ENCODE results near the gene ARHGEF2.

The ARHGEF2 gene

DNA sequence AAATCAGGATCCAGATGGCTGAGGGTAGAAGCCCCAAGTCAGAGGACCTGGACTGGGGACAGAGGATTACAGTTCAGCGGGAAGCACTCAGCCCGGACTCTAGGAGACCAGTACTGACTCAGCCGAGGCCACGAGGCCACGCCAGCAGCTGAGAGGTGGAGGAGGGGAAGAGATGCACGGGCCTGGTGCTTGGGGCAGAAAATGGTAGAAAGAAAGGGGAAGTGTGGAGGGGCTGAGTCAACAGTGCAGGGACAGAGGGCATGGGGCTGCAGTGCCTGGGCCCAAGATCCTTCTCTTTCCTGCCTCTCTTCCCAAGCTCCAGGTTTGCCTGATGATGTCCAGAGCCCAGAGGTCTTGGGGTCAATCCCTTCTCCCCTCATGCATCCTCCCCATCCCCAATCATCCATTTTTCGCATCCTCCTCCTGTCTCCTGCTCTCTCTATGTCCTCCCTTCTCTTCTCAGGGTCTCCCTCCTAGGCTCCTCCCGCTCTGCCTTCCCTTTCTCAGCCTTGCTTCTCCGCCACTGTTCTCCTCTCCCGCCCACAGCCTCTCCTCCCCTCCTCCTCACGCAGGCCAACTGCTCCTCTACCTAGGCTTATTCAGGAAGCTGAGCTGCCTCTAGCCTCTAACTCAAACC is 7.7 kb downstream of the ARHGEF2 start:
- DNase-seq = no peak

DNA sequence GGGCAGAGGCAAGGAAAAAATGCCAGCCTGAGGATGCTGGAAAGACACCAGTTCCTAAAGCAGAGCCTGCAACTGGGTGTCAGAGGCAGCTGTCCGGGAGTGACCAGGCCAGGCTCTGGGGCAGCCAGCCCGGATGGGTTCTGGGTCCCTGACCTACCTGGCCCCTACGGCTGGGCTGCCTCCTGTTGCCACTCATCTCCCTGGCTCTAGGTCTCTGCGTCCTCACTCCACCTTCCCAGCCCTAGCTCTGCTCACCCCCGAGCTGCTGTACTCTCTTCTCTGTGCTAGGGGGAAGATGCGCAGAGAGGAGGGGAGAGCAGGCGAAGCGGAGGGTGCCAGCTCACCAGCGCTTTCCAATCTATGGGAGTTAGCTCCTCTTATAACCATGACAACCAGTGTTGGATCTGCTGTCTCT is 9.0 kb downstream of the ARHGEF2 start:
- DNase-seq = no peak

DNA sequence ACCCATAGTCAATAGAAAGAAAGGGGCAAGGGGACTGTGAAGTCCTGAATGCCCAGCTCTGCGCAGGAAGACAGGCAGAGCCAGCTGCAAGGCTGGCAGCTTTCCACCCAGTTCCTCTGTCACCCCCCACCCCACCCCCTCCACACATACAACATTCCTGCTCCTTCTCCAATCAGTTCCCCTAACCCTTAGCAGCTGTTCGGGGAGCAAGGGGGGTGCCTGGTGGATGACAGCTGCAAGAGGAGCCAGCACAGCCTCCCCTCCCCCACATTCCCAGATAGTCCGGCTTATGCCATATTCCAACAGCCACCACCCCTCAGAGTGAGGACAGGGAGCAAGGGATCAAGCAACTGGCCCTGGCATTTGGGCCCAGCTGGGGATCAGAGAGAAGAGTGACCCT is 9.7 kb downstream of the ARHGEF2 start:
- DNase-seq = no peak

DNA sequence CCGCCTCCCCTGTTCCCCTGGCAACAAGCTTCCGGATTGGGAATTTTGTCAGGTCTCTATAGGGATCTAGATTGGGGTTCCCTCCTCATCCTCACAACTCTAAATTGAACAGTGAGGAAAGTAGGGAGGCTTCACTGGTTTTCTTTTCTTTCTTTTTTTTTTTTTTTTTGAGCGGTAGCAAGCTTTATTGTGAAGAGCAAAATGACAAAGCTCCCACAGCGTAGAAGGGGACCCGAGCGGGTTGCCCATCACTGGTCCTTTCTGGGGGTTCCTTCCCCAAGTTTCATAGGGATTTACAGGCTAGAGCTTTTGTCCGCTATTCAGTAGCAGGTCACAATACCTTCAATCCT is 10.3 kb downstream of the ARHGEF2 start:
- no peak for DNase-seq

DNA sequence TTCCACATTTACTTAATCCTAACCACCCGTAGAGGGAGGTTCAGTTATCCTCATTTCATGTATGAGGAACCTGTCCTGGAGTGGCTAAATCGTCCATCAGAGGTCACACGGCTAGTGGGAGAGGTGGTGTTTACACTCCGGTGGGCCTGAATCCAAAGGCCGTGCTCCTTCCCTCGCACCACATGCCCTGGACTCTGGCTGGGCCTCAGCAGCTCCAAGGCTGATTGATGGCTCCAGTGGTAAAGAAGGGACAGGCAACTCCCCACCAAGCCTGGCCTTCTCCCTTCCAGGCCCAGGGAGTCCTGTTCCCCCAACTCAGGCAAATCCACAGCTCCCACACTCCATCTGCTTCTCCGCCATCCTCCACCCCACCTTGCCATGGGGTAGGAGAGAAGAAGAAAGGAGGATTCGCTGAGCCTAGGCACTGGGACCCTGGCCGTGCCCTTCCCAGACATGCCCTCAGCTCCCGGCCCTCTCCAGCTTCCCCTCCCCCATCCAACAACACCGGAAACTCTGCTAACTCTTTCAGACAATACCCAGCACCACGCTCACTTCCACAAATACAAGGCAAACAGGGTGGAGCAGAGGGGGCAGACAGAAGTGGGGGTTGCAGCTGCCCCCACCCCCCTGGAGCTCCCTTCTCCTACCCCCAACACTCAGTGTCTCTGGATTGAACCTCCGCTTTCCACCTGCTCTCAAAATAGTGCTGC is 10.9 kb downstream of the ARHGEF2 start:
- DNase-seq = no peak

DNA sequence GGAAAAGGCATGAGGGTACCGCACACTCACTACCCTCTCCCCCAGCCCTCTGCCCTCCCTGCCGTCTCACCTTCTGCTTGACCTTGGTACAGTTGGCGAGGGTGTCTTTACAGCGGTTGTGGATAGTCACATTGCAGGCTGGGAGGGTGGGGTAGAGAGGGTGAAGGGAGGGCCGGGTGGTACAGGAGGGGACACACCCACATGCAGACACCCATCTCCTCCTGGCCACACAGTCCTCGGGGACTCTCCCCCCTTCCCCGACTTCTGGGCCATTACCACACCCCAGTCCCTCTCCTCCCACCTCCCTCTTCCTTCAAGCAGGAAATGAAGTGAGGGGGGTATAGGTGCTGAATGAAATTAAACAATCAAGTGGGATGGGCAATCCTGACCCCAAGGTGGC is 11.6 kb downstream of the ARHGEF2 start:
- DNase-seq = no peak

DNA sequence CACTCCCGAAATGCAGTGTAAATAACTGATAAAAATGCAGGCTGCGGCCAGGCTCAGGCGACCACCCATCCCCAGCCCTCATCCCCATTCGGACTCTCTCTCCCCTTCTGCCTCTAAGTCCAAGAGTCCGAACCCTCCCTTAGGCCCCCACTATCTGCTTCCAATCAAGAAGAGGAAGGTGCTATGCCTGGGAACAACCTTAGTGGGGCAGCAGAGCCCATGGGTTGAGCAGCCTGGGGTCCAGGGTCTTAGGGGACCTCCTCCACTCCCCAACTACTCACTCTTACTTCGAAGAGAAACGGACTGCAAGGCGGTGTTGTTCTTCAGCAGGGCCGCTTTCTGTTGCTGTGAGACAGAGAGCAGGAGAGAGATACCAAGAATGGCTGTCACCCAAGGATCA is 12.2 kb downstream of the ARHGEF2 start:
- DNase-seq = no peak

DNA sequence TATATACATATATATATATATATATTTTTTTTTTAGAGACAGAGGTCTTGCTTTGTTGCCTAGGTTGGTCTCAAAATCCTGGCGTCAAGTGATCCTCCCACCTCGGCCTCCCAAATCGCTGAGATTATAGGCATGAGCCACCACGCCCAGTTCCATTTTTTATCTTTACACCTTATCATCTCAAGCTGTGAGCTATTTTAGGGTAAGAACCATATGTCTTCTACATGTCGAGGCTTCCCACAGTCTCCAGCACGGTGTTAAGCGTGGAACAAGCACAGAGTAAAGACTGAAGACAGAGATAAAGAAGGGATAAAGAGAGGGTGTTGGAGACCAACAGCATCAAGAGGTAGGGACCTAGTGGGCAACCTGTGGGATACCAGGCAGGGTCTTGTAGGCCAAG is 14.2 kb downstream of the ARHGEF2 start:
- no peak for DNase-seq

DNA sequence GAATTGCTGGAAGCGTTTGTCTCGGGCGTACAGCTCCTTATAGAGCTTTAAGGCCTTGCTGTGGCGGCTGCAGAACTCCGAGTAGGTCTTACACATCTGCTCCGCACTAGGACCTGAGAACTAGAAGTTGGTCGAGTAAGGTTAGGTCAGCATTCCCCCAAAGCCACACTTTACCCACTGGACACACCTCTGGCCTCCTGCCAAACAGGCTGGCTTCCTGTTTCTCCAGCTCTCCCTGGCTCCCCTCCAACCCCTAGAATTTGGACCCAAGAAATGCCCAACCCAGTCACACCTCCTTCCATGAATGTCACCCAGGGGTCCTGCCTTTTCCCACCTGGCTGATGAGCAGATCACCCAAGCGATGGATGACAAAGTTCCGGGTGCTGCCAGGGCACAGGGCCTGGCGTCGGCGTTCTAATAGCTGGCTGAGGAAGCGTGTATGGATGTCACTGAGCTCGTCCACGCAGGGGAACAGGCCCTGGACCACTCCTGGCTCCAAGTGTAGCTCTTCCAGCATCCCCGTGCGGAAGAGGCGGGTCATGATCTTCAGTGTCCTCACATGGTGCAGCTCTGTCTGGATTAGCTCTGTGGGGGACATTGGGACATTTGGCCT is 15.6 kb downstream of the ARHGEF2 start:
- DNase-seq = no peak

DNA sequence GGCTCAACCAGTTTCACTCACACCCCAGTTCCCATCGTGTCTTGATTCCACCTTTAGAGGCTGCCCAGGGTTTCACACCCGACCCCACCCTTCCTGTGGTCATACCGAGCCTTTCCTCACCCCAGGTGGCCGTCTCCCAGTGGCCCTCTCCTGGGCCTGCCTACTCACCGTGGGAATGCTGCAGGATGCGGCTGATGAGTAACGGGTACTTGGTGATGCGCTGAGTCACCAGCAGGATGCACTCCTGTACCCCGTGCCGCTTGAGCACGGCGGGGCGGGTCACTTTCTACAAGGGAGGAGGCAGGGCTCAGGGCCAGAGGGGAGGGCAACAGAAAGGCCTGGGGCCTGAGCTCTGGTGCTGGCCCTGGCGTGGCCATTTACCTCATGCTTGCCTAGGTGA is 16.4 kb downstream of the ARHGEF2 start:
- peak; percentile 89 for DNase-seq

DNA sequence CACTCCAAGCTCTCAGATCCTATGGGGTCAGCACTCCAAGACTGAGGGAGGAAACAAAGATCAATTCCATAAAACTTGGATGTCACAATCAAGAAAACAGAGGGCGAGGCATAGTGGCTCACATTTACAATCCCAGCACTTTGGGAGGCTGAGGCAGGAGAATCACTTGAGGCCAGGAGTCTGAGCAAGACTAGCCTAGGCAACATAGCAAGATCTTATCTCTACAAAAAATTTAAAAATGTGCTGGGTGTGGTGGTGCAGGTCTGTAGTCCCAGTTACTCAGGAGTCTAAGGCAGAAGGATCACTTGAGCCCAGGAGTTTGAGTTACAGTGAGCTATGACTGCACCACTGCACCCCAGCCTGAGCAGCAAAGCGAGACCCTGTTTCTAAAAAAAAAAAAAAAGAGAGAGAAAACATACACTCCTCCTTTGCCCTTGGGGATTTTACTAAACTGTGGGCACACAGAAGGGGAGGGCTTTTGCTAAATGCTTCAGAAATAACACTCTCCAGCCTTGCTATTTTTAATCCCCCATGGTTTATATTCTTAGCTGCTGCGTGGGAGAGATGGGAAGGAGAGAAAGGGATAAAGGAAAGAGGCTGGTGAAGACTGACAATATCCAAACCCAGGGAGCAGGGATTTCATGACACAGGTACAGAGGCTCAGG is 18.1 kb downstream of the ARHGEF2 start:
- DNase-seq = no peak

DNA sequence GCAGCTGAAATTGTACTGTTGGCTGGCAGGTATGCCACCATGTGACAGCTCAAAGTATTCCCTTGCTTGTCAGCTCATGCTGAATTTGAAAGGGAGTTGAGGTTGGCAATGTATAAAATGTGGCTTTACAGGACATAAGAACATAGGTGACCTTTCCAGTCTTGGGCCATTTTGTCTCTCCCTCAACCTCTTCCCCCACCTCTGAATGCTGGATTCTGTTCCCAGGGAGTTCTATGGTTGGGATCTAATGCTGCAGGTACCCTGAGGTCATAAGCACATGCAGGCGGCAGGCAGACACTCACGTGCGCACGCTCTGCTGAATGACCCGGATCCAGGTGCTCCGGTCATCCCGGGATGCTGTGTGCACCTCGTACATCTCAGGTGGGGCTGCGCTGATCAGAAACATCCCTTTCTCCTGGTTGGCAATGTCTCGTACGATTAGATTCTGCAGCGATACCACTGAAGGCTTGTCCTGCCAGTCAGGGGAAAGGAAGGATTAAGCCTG is 20.9 kb downstream of the ARHGEF2 start:
- no peak for DNase-seq

DNA sequence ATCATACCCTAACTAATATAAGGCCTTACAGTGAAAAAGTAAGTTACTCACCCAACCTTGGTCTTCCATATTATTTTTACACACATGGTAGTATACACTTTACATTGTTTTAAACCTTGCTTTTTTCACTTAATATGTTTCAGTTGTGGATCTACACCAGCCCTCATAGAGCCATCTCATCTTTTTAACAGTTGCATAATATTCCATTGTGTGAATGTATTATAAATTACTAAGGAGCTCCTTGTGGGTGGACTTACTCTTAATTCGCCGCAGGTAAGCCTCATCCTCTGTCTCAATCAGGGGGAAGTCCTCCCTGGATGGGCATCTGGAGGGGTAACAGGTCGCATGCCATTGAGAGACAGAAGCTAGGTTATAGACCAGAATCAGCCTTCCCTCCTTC is 23.7 kb downstream of the ARHGEF2 start:
- no peak for DNase-seq

DNA sequence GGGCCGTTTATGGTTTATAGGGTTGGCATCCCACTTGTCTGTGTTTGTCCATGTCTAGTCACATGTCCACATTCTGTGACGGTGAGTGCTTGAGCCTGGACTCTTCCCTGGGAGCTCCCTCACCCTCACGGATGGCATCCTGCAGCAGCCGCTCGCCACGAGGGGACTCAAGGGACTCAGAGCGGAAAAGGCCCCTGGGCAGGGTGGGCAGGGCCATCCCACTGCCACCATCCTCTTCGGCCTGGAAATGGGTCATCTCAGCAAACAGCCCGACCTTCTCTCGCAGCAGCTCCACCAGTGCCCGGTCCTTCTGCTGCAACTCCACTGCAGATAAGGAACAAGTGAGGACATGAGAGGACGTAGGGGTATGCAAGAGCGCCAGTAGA is 25.8 kb downstream of the ARHGEF2 start:
- DNase-seq = no peak

DNA sequence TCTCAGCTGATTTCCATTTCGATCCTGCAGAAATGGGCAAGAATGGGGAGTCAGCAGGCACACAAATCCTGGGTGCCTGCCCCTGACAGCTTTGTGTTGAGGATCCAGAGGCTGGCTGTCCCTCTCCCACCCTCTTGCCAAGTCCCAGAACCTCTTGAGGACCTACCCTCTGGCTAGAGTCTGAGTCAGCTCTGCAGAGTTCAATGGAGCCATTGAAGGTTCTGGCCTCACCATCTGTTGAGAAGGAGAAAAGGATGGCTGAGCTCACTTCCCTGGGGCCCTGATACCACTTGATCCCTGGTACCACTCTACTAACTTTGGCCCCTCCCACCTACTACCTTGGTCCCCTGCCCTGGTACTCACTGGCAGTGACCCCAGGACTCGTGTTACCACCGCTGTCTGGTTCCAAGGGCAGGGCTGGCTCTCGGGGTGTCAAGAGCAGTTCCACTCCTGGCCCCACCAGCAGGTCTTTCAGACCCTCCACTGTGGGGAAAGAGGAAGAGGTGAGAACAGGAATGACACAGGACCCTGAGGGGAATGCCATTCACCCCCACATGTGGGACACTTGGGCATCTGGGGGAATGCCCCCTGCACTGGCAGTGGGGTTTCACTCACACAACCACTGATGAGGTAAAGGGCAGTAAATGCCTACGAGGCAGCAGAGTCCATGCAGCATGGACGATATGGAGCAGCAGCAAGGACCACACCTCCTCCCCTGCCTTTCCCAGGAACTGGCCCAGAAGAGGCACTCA is 26.4 kb downstream of the ARHGEF2 start:
- DNase-seq = no peak

DNA sequence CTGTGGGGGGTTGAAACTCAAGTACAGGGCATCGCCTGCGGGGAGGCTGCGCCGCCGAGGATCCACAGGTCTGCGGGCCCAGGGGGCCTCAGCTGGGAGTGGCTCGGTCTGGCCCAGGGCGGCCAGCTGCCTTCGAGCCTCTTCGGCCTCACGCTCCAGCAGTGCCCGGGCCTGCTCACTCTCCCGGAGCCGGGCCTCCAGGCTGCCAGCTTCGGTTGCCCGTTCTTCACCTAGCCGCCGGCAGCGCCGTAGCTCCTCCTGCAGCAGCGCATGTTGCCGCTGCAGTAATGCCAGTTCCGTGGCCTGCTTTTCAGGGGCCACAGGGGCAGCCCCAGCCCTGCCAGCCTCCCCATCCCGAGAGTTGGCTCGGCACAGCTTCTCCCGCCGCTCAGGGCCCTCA is 27.5 kb downstream of the ARHGEF2 start:
- no peak for DNase-seq

DNA sequence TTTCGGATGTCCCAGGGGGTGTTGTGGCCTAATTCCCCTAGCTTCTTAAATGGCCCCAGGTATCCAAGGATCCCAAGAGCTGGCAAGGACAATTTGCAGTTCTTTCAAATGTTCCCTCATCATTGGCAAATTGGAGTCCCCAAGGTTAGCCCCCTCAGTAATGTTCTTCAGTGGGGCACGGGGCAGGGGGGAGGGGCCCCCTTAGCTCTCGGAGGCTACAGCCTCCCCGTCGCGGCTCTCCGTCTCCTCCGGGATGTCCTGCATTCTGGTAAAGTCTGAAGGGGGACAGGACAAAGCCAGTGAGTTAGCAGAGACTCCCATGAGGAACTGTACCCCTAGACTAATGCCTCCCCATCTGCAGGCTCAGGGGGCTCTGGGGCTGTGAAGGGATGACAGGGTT is 30.6 kb downstream of the ARHGEF2 start:
- no peak for DNase-seq

DNA sequence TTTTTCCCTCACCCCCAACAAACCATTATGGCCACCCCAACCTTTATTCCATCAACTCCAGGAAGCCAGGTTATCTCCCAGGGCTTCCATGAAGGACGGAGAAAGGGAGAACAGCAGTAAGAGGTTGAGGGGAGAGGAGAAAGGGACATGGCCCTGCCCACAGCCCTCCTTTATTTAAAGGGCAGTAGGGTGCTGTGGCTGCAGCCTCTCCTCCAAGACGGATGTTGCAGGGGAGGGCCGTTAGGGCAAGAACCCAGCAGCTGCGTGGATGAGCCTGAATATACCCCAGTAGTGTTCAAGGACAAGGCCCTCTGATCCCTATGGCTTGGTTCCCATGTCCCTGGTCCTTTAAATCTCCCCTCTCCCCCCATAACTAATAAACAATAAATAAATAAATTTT is 31.1 kb downstream of the ARHGEF2 start:
- DNase-seq = no peak

DNA sequence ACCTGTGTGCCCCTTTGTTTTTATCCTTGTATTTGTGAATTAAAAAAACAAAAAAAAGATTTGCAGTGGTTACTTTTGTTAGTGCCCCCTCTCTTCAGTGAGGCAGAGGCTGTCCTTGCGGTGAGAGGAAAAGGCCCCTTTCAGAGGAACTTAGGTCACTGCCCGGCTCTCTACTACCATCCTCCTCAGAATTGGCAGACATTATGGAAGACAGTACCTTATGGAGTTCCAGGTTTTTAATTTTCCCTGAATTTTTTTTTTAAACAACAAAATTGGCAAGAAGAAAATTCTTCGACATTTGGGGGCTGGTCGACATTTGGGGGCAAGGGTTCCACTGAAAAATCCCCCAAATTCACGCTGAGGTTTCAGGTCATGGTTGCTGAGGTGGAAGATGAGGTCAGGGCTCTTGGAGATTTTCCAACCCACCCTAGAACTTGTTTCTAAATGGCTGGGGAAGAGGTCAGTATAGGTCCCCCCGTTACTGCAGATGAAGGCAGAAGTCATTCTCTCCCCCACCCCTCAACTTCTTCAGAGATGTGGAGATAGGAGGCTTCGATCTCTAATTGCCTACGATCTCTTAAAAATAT is 31.6 kb downstream of the ARHGEF2 start:
- DNase-seq = no peak

DNA sequence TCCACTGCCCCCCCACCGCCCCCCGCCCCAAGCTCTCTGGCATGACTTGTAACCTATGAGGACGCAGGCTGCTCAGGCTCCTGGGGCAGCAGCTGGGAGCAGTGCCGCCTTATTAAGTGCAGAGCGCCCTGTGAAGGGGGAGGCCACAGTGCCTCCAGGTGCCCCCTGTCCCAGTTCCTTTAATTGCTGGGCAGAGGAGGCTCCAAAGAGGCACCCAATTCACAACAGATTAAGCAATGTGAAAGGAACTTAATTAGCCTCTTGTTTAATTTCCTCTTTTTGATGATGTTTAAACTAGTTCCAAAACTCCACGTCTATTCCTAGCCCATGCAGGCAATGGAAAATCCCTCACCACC is 33.9 kb downstream of the ARHGEF2 start:
- DNase-seq = no peak

DNA sequence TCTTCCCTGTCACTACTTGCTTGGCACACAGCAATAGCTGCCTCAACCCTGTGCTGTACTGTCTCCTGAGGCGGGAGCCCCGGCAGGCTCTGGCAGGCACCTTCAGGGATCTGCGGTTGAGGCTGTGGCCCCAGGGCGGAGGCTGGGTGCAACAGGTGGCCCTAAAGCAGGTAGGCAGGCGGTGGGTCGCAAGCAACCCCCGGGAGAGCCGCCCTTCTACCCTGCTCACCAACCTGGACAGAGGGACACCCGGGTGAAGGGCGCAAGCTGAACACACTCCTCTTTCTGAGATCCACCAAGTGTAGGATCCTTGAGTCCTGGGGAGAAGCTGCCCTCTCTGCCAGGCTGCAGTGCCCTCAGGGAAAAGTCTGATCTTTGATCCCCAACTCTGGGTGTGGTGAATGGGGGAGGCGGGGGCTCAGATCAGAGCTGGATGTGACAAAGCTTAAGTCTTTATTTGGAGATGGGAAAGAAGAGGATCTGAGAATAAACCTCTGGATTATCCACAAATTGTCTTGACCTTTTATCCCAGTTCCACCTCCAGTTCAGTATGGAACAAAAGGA is 35.7 kb downstream of the ARHGEF2 start:
- DNase-seq = no peak

DNA sequence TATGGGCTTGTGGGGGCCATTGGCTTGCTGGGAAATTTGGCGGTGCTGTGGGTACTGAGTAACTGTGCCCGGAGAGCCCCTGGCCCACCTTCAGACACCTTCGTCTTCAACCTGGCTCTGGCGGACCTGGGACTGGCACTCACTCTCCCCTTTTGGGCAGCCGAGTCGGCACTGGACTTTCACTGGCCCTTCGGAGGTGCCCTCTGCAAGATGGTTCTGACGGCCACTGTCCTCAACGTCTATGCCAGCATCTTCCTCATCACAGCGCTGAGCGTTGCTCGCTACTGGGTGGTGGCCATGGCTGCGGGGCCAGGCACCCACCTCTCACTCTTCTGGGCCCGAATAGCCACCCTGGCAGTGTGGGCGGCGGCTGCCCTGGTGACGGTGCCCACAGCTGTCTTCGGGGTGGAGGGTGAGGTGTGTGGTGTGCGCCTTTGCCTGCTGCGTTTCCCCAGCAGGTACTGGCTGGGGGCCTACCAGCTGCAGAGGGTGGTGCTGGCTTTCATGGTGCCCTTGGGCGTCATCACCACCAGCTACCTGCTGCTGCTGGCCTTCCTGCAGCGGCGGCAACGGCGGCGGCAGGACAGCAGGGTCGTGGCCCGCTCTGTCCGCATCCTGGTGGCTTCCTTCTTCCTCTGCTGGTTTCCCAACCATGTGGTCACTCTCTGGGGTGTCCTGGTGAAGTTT is 36.4 kb downstream of the ARHGEF2 start:
- DNase-seq = no peak

All from kidney glomerular epithelial cell (primary cell).